OCI-LY3 (cell line): ENCODE measurements around the gene HTR7.

Experiments
- EZH2phosphoT487 ChIP-seq: fragments of 200-600 bp; shearing (Covaris generic); IDR thresholded peaks from 2 replicates; pipeline ENCODE4 v1.6.1; 2018; ENCODE audit warnings: antibody characterized with exemption, mixed run types, low read depth
- TF ChIP-seq, protein P1 (sequence below): fragments of 200-600, 300-600 bp; sonication (generic); IDR thresholded peaks from 2 replicates; pipeline ENCODE4 v1.5.1; 2014; ENCODE audit warnings: antibody characterized with exemption, low read length, low read depth

DNA sequence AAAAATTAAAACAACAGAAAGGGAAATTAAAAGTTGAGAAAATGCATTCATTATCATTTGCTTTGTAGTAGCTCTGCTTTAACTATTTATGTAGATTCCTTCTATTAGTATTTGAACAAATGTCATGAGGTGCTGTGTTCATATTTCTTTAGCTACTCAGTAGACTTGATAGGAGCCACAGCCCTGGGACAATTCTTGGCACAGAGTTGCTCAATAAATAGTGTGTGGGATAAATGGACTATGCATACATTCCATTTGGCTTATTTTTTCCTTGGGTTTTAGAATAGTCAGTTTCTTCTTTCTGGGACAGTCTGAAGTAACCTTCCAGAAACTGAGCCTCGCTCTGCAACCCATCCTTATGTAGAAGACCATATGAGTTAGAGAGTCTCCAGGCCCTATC lies 27.3 kb upstream of the HTR7 start:
- TF ChIP-seq, protein P1, sequence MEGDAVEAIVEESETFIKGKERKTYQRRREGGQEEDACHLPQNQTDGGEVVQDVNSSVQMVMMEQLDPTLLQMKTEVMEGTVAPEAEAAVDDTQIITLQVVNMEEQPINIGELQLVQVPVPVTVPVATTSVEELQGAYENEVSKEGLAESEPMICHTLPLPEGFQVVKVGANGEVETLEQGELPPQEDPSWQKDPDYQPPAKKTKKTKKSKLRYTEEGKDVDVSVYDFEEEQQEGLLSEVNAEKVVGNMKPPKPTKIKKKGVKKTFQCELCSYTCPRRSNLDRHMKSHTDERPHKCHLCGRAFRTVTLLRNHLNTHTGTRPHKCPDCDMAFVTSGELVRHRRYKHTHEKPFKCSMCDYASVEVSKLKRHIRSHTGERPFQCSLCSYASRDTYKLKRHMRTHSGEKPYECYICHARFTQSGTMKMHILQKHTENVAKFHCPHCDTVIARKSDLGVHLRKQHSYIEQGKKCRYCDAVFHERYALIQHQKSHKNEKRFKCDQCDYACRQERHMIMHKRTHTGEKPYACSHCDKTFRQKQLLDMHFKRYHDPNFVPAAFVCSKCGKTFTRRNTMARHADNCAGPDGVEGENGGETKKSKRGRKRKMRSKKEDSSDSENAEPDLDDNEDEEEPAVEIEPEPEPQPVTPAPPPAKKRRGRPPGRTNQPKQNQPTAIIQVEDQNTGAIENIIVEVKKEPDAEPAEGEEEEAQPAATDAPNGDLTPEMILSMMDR: no peak
- no peak for TF ChIP-seq EZH2phosphoT487
